GM12864 (cell line): Measurements from ENCODE around the gene FIGN.

Source experiments
- DNase-seq: peaks from one replicate; pipeline ENCODE4 v3.0.0-alpha.2; 2011; ENCODE audit warnings: low read depth
- H3K4me3 ChIP-seq: 2 replicates; pipeline ENCODE4 v1.5.1; 2011; ENCODE audit warnings: mild to moderate bottlenecking, low read depth, low read length, control low read depth
- CTCF ChIP-seq: IDR thresholded peaks from 2 replicates; pipeline ENCODE4 v1.5.1; 2011; ENCODE audit warnings: low read depth, mild to moderate bottlenecking, moderate library complexity, low read length, control low read depth, inconsistent platforms; ENCODE audit errors: missing control alignments

Gene FIGN

GRCh38 chr2:163613266-163613731 is 122.5 kb downstream of the FIGN start:
- no peak for DNase-seq
- TF ChIP-seq CTCF, result no peak

GRCh38 chr2:163612332-163612731 is 123.5 kb downstream of the FIGN start:
- H3K4me3 ChIP-seq, result no peak overlapping the region
- TF ChIP-seq CTCF, result no peak
- no peak for DNase-seq

More at GRCh38 chr2:163613266-163613731, 122.5 kb downstream of the FIGN start:
- H3K4me3 ChIP-seq, result no peak overlapping the region

GRCh38 chr2:163611557-163611906 is 124.3 kb downstream of the FIGN start:
- no peak overlapping the region for H3K4me3 ChIP-seq
- no peak for TF ChIP-seq CTCF
- DNase-seq, result no peak

- TF ChIP-seq CTCF, result no peak
- DNase-seq, result no peak
- no peak overlapping the region for H3K4me3 ChIP-seq
Observed at GRCh38 chr2:163610817-163611556, 124.8 kb downstream of the FIGN start.

- H3K4me3 ChIP-seq, result no peak overlapping the region
- no peak for DNase-seq
- no peak for TF ChIP-seq CTCF
Observed at GRCh38 chr2:163607630-163608029, 128.2 kb downstream of the FIGN start.

GRCh38 chr2:163606878-163607277 is 128.9 kb downstream of the FIGN start:
- no peak for DNase-seq
- no peak overlapping the region for H3K4me3 ChIP-seq
- TF ChIP-seq CTCF, result no peak

- no peak for TF ChIP-seq CTCF
- H3K4me3 ChIP-seq, result no peak overlapping the region
- DNase-seq, result no peak
Observed at GRCh38 chr2:163605779-163606178, 130.0 kb downstream of the FIGN start.
